Measurements from ENCODE around the gene ARRDC5. TPM values are rescaled to one million over a fixed set of nuclear protein-coding genes. Genes with fewer than 3 reads are reported as not detected.

The ARRDC5 gene
- total and polyA plus RNA-seq, 2 of the 13 experiments (the other 11 are each of a cell fraction or from before 2014, with no cell fraction given), result not detected

DNA sequence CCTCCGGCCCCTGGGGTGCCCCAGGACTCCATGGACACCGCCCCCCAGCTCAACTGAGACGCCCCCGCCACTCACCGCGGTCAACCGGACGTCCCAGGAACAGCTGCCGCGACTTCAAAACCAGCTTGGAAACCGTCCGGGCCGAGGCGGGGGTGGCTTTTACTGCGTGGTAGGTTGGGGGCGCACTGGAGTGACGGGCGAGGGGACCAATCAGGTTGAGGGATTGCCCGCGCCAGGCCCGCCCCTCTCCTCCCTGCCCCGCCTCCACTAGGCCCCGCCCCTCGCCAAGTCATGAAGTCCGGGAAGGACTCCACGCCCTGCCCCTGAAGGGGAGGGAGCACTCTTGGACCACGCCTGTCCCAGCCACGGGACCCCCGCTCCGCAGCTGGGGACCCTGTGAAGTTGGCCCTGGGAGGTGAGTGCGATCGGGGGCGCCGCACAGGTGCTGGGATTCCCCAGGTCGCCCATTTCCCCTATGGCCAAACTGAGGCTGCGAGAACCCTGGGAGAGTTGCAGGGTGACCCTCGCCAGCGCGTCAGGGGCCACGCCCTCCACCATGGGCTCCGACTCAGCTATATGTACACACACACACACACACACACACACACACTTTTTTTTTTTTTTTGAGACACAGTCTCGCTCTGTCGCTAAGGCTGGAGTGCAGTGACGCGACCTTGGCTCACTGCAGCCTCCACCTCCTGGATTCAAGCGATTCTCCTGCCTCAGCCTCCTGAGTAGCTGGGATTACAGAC, 35.0 kb downstream of the ARRDC5 start, which contains the start of gene PLIN3 (continued):
- TF ChIP-seq JUND (CRISPR knock-in tag; IDR thresholded peaks at IDR 0.05), result no peak
- TF ChIP-seq FOXP1 (IDR thresholded peaks at IDR 0.05), result peak; percentile 79
- 0 out of 2 replicates have a peak, but pooled peaks have one; percentile 37 for TF ChIP-seq FOXP1 (CRISPR knock-in tag; IDR thresholded peaks at IDR 0.05)
- TF ChIP-seq ZNF724P (CRISPR knock-in tag; IDR thresholded peaks at IDR 0.05; ENCODE audit: borderline replicate concordance), result no peak
- TF ChIP-seq MYC (CRISPR knock-in tag; IDR thresholded peaks at IDR 0.05; ENCODE audit: borderline replicate concordance), result no peak
- TF ChIP-seq MIER3 (CRISPR knock-in tag; IDR thresholded peaks at IDR 0.05; ENCODE audit: borderline replicate concordance), result 0 out of 2 replicates have a peak, but pooled peaks have one; percentile 27
- no peak for TF ChIP-seq RBM22 (optimal IDR thresholded peaks at IDR 0.05; ENCODE audit: low read length)
- TF ChIP-seq NCOA2 (CRISPR knock-in tag; IDR thresholded peaks at IDR 0.05), result no peak
- no peak for TF ChIP-seq SOX13 (IDR thresholded peaks at IDR 0.05)
- no peak for TF ChIP-seq SOX13 (CRISPR knock-in tag; conservative IDR thresholded peaks at IDR 0.05 in 1 of 2, IDR thresholded peaks at IDR 0.05 in 1 of 2)
- TF ChIP-seq, protein P1, sequence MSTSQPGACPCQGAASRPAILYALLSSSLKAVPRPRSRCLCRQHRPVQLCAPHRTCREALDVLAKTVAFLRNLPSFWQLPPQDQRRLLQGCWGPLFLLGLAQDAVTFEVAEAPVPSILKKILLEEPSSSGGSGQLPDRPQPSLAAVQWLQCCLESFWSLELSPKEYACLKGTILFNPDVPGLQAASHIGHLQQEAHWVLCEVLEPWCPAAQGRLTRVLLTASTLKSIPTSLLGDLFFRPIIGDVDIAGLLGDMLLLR (CRISPR knock-in tag; IDR thresholded peaks at IDR 0.05), result no peak
- TF ChIP-seq, protein P2, sequence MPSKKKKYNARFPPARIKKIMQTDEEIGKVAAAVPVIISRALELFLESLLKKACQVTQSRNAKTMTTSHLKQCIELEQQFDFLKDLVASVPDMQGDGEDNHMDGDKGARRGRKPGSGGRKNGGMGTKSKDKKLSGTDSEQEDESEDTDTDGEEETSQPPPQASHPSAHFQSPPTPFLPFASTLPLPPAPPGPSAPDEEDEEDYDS (CRISPR knock-in tag; IDR thresholded peaks at IDR 0.05), result peak; percentile 97
- TF ChIP-seq RBAK (CRISPR knock-in tag; IDR thresholded peaks at IDR 0.05), result no peak
- no peak for TF ChIP-seq RFX5 (IDR thresholded peaks at IDR 0.05; ENCODE audit: low read depth, low read length)
- TF ChIP-seq ZNF883 (CRISPR knock-in tag; IDR thresholded peaks at IDR 0.05; ENCODE audit: not compliant biosample characterization), result peak; percentile 52
- TF ChIP-seq ZNF670 (CRISPR knock-in tag; IDR thresholded peaks at IDR 0.05; ENCODE audit: borderline replicate concordance), result peak; percentile 31; the same call in 1 of the 2 replicates
- TF ChIP-seq ZNF569 (CRISPR knock-in tag; IDR thresholded peaks at IDR 0.05; ENCODE audit: borderline replicate concordance), result no peak
- TF ChIP-seq, protein P3, sequence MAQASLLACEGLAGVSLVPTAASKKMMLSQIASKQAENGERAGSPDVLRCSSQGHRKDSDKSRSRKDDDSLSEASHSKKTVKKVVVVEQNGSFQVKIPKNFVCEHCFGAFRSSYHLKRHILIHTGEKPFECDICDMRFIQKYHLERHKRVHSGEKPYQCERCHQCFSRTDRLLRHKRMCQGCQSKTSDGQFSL (CRISPR knock-in tag; IDR thresholded peaks at IDR 0.05), result no peak
- TF ChIP-seq JUN (CRISPR knock-in tag; IDR thresholded peaks at IDR 0.05), result no peak
- TF ChIP-seq MBNL3 (CRISPR knock-in tag; conservative IDR thresholded peaks at IDR 0.05), result no peak
- no peak for TF ChIP-seq ZNF468 (CRISPR knock-in tag; IDR thresholded peaks at IDR 0.05)
- TF ChIP-seq ZNF143 (CRISPR knock-in tag; IDR thresholded peaks at IDR 0.05), result no peak
- TF ChIP-seq SMAD9 (CRISPR knock-in tag; IDR thresholded peaks at IDR 0.05), result no peak
- no peak for TF ChIP-seq ZSCAN29 (CRISPR knock-in tag; conservative IDR thresholded peaks at IDR 0.05)
- TF ChIP-seq WIZ (CRISPR knock-in tag; IDR thresholded peaks at IDR 0.05), result 0 out of 2 replicates have a peak, but pooled peaks have one; percentile 15
- no peak for TF ChIP-seq ZNF564 (CRISPR knock-in tag; IDR thresholded peaks at IDR 0.05)
